Fibroblast of upper back skin (primary cell): ENCODE data around the gene HYAL4.
"Not testable (repeated sequence)": the region's sequence is repeated elsewhere in the genome, so short reads cannot be mapped to it uniquely, and the experiment has no call there.

Experiments
- DNase-seq: peaks from one replicate; pipeline ENCODE4 v3.0.0-alpha.2; 2013

HYAL4 gene, protein sequence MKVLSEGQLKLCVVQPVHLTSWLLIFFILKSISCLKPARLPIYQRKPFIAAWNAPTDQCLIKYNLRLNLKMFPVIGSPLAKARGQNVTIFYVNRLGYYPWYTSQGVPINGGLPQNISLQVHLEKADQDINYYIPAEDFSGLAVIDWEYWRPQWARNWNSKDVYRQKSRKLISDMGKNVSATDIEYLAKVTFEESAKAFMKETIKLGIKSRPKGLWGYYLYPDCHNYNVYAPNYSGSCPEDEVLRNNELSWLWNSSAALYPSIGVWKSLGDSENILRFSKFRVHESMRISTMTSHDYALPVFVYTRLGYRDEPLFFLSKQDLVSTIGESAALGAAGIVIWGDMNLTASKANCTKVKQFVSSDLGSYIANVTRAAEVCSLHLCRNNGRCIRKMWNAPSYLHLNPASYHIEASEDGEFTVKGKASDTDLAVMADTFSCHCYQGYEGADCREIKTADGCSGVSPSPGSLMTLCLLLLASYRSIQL

DNA sequence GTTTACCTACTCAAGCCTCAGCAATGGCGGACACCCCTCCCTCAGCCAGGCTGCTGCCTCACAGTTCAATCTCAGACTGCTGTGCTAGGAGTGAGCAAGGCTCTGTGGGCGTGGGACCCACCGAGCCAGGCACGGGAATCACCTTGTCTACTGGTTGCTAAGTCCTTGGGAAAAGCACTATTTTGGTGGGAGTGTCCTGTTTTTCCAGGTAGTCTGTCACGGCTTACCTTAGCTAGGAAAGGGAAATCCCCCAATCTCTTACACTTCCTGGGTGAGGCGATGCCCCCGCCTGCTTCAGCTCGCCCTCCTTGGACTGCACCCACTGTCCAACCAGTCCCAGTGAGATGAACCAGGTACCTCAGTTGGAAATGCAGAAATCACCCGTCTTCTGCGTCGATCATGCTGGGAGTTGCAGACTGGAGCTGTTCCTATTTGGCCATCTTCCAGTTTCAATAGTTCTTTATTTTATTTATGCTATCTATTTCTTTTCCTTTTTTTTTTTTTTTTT, at the start of gene HYAL4:
TSS of gene HYAL4 (plus strand) at position 458 of the 508 bp plus-strand sequence. CDS start 23,105 bp downstream, outside the sequence.
- no peak for DNase-seq

DNA sequence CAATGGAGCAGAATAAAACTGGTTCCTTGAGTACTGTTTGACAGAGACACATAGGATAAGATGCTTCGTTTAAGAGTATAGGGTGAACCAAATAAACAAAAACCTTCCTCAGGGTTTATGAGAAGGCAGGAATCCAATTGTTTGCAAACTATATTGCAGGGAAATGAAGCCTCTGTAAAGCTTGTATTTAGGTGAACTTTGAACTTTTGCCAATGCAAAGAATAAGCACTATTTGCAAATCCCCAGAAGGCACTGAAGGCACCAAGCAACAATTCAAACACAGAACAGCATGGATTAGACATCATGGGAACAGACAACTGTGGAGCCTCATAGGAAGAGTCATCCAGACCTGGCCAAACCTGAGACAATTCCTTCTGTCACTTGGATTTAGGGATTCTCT, 49.1 kb upstream of the HYAL4 start:
- no peak for DNase-seq

DNA sequence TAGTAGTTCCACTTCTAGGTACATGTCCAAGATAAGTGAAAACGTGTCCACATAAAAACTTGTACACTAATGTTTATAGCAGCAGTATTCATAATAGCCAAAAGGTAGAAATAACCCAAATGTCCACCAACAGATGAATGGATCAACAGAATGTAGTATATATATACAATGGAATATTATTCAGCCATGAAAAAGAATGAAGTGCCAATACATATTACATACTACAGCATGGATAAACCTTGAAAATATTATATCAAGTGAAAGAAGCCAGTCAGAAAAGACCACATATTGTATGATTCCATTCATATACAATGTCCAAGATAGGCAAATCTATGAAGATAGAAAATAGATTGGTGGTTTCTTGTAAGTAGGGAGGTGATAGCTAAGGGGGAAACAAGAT, 48.4 kb upstream of the HYAL4 start:
- no peak for DNase-seq

DNA sequence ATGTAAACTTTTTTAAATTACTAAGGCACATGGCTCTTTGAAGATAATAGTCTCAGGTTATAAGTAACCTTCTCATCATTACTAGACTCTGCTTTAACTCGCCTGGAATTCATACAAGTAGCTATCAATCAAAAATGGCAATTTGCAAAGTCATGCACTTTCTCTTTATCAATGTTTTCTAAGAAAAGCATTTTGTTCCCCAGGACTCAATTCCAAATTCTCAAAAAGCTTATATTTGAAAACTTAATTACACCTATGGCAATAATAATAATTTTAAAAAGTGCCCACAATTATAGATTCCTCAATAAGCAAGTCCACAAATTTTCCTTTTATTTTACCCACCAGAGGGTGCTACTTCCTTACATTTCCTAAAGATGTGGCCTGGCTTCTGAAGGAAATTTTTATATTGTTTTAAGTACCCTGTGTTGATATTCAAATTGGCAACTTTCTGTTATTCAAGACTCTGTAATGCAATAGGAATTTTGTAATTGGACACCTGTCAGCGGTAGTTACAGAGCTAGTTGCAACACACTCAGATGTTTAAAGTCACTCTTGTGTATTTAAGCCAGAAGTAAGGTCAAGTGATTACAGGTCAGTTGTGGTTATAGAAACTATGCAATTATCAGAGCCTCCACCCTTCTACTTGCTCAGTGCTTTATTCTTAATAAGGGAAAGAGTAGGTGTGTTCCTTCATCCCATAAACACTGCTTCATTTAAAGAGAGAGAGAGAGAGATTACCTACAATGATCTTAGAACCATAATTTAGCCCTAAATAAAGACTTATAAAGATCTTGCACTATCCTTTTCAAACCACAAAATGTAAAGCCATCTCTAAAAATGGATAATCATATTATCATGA, 47.1 kb upstream of the HYAL4 start:
- DNase-seq: peak; percentile 56

DNA sequence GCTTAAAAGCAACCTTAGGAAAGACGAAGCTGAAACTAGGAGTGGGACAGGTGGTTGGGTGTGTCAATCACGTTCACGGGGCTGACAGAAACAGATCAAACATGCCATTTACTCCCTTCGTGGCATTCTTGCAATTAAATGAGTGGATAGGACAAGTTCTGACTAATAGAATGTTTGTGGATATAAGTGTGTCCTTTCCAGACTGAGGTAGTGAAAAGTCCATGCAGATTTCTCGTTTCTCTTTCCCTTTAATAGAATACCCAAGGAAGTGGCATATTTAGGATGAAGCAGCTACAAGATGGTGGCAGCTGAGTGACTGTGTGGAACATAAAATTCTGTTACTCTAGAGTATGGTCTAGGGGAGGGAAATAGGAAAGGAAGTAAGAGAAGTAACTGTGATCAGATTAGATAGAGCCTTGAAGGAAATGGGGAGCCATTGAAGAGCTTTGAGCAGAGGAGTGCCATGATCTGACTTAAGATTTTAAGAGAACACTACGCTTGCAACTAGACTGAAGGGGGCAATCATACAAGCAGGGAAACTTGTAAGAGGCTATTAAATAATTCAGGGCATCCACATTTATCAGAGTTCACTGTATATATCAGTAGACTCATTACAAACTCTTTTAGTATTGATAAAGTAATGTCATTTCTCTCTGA, 46.3 kb upstream of the HYAL4 start:
- no peak for DNase-seq

DNA sequence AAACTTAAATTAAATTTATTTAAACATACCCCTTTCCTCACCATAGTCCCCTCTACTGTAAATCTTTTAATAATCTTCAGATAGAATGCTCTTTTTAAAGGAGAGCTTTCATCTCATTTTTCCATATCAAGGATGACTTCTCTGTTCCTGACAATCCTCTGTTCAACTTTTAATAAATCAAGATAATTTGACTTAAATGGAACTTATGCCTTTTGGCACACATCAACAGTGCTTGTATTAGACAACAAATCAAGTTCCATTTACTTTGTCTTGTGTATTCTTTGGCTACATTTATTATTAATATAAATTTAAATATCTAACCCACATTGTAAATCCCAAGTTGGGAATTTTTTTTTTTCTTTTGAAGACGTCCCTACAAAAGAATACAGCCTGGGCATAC, 42.7 kb upstream of the HYAL4 start:
- DNase-seq: no peak

DNA sequence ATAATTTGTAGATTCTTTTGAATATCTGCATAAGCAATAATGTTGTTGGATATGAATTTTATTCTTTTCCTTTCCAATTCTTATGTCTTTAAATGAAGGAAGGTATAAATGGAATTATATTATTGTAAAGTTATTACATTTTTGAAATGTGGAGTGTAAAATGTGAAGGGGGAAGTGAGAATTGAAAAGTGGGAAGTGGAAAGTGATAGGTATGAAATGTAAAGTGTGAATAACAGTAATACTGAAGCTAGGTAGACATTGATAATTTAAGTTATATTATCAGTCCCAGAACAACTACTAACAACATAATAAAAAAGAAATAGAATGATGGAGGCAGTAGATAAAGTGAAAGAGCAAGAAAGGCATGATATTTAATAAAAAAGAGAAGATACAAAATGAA, 39.7 kb upstream of the HYAL4 start:
- no peak for DNase-seq

DNA sequence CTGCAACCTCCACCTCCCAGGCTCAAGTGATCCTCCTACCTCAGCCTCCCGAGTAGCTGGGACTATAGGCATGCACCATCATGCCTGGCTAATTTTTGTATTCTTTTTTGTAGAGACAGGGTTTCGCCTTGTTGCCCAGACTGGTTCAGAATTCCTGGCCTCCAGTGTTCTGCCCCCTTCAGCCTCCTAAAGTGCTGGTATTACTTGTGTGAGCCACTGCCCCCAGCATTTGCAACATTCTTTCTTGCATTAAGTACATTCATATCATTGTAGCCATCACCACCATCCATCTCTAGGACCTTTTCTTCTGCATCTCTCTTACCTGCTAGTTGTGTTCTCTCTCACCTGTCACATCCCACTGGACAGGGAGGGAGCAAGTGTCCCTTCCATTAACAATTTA, 35.5 kb upstream of the HYAL4 start:
- no peak for DNase-seq

DNA sequence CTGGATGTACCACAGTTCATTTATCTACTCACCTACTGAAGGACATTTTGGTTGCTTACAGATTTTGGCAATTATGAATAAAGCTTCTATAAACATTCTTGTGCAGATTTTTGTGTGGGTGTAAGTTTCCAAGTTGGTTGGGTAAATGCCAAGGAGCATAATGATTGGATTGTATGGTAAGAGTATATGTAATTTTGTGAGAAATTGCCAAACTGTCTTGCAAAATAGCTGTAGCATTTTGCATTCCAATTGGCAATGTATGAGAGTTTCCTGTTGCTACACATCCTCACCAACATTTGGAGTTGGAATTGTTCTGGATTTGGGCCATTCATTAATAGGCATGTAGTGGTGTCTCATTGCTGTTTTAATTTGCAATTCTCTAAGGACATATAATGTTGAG, 33.9 kb upstream of the HYAL4 start:
- DNase-seq: no peak

DNA sequence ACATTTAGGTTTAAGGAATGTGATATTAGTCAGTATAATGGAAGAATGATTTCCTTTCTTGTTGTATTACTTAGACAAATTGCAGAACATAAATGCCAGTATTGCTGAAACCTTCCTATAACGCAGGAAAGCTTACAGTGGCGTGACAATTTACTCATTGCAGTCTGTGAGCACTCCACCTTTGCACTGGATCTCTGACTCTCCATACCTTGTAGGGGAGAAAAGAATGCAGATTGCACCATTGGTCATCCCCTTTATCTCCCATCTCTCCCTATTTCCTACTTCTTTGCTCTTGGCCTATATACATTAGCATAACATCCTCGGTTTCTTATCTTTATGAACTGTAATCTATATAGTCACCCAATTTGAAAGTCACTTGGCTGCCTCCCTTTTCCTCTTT, 28.1 kb upstream of the HYAL4 start:
- no peak for DNase-seq

DNA sequence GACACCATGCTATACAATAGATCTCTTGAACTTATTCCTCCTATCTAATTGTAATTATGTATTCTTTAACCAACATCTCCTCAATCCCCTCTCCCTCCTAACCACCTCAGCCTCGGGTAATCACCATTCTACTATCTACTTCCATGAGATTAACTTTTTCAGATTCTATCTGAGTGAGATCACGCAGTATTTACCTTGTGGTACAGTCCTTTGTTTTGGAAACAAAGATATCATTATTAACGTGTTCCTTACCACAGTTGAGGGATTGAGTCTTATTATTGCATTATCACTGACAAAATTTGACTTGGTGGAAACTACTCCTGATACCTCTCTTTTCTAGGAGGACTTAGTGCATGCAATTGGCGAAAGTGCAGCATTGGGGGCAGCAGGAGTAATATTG, 26.0 kb upstream of the HYAL4 start:
- DNase-seq: no peak

DNA sequence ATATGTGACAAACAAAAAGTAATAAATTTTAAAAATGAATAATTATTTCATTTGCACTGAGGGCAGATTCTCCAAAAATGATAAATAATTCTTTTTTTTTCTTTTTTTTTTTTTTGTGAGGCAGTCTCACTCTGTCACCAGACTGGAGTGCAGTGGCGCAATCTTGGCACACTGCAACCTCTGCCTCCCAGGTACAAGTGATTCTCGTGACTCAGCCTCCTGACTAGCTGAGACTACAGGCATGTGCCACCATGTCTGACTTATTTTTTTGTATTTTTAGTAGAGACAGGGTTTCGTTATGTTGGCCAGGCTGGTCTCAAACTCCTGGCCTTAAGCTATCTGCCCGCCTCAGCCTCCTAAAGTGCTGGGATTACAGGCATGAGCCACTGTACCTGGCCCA, 25.2 kb upstream of the HYAL4 start:
- DNase-seq: not testable (repeated sequence)

DNA sequence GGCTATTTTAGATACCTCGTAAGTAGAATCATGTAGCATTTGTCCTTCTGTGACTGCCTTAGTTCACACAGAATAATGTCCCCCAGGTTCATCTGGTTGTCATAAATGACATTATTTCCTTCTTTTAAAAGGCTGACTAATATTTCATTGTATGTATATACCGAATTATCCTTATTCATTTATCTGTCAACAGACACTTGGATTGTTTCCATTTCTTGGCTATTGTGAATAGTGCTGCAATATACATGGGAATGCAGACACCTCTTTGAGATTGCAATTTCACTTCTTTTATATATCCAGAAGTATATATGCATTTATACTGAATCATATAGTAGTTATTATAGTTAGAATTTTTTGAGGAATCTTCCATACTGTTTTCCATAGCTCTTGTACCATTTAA, 24.1 kb upstream of the HYAL4 start:
- DNase-seq: no peak

DNA sequence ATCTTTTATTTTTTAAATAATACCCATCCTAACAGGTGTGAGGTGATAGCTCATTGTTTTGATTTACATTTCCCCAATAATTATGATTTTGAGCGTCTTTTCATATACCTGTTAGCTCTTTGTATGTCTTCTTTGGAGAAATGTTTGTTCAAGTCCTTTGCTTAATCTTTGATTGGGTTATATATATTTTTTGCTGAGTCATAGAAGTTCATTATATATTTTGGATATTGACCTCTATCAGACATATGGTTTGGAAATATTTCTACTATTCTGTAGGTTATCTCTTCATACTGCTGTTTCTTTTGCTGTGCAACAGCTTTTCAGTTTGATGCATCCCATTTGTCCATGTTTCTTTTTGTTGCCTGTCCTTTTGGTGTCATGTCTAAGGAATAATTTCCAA, 23.6 kb upstream of the HYAL4 start:
- no peak for DNase-seq

DNA sequence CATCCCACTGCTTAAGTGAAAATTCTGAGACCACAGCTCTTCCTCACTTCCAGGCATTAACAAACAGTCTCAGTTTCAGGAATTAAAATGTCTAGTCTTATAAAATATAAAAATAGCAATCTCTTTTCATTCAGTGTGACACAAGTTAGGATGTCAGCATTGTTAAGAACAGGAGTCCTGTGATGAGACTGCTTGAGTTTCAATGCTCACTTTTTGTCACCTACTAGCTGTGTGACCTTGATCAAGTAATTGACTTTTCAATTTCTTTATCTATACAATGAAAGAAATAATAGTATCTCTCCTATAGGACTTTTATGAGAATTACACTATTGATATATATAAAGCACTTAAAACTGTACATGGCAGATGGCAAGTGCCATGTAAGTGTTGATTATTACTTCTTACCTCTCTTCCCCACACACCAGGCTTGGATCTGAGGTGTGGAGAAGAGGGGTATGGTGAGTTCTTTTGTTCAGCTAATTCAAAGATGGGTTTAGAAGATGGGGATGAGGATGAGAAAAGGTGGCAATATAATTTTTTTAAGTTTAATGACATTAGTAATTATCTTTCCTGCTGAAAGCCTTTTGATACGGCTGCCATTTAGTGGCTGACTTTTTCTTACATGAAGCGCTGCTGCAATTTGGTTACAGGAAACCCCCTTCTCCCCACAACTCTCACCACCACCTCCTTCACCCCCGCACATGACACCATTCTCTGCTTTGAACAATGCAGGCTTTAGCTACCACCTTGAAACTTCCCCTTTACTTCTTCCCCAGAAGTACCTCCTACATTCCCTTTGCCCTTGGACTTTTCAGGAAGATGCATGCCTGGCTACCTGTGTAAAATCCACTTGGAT, 20.8 kb upstream of the HYAL4 start:
- DNase-seq: no peak

DNA sequence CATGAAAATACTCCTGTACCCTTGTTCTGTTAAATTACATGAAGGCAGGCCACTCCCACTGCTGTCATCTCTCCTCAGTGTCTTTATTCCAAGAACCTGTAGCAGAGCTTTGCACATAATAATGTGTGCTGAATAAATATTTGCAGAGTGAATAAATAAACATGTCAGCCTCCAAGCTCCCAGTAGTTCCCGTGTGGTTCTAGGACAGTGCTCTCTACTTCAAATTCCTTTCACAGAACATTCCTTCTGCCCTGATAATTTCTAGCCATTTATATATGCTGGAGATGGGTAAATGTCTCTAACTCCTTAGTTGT, 20.3 kb upstream of the HYAL4 start:
- no peak for DNase-seq

DNA sequence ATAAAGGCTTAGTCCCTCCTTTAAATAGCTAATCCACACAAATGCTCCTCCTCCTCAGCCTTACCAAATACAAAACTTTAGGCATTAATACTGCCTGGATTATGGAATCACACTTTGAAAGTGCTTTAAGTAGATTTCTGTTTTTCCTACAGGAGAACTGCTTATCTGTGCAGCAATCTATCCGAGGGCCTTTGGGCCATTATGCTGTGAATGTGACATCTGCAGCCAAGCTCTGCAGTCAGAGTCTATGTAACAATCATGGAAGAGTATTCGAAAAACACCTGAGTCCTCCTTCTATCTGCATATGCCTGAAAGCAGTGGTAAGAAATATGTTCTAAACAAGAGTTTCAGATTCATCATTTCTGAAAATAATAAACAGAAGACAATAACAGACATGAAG, 16.2 kb upstream of the HYAL4 start:
- DNase-seq: no peak

DNA sequence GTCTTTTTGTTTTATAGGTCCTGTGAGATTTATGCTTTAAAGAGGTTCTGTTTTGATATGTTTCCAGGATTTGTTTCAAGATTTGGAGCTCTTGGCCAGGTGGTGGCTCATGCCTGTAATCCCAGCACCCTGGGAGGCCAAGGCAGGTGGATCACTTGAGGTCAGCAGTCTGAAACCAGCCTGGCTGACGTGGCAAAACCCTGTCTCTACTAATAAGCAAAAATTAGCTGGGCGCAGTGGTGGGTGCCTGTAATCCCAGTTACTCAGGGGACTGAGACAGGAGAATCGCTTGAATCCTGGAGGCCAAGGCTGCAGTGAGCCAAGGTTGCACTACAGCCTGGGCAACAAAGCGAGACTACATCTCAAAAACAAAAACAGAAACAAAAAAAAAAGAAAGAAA, 8.3 kb upstream of the HYAL4 start:
- no peak for DNase-seq

DNA sequence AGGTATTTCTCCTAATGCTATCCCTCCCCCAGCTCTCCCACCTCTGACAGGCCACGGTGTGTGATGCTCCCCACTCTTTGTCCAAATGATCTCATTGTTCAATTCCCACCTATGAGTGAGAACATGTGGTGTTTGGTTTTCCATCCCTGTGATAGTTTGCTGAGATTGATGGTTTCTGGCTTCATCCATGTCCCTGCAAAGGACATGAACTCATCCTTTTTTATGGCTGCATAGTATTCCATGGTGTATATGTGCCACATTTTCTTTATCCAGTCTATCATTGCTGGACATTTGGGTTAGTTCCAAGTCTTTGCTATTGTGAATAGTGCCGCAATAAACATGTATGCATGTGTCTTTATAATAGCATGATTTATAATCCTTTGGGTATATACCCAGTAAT, 5.9 kb upstream of the HYAL4 start:
- not testable (repeated sequence) for DNase-seq

DNA sequence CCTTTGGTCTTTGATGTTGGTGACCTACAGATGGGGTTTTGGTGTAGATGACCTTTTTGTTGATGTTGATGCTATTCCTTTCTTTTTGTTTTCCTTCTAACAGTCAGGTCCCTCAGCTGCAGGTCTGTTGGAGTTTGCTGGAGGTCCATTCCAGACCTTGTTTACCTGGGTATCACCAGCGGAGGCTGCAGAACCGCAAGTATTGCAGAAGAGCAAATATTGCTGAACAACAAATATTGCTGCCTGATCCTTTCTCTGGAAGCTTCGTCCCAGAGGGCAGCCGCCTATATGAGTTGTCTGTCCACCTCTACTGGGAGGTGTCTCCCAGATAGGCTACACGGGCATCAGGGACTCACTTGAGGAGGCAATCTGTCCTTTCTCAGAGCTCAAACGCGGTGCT, 827 bp upstream of the HYAL4 start:
- DNase-seq: not testable (repeated sequence)

DNA sequence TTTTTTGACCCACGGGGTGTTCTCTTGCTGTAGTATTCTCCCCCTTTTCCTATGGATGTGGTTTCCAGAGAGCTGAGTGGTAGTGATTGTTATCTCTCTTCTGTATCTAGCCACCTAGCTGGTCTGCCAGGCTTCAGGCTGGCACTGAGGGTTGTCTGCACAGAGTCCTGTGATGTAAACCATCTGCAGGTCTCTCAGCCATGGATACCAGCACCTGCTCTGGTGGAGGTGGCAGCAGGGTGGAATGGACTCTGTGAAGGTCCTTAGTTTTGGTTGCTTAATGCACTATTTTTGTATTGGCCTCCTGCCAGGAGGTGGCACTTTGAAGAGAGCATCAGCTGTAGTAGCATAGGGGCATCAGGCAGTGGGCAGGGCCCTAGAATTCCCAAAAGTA, 851 bp downstream of the HYAL4 start:
- DNase-seq: no peak

DNA sequence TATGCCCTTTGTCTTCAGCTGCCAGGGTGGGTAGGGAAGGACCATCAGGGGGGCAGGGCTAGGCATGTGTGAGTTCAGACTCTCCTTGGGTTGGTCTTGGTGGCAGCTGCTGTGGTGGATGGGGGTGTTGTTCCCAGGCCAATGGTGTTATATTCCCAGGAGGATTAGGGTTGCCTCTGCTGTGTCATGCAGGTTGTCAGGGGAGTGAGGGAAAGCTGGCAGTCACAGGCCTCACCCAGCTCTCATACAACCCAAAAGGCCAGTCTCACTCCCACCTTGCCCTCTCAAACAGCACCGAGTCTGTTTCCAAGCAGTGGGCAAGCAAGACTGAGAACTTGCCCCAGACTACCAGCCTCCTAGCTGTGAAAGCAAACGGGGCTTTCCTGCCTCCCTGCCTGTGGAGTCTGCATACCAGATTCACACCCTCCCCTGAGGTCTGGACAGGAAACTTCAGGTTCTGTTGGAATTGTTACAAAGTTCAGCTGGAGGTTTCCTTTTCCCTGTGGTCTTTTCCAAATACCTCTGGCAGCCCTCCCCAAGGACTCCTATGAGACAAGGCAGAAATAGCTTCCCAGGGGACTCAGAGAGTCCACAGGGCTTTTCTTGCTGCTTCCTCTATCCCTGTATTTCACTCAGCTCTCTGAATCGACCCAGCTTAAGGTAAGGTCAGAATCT, 1.4 kb downstream of the HYAL4 start:
- no peak for DNase-seq
